HG03097 (cell line): ENCODE results near the gene NMNAT2.
"Not testable (repeated sequence)": the region's sequence is repeated elsewhere in the genome, so short reads cannot be mapped to it uniquely, and the experiment has no call there.

Source experiments
- ATAC-seq: cut with Tn5 transposase; IDR thresholded peaks from one replicate; pipeline ENCODE4 v1.9.1; 2021; ENCODE audit not compliant: unreplicated experiment, low FRiP score

Gene NMNAT2

DNA sequence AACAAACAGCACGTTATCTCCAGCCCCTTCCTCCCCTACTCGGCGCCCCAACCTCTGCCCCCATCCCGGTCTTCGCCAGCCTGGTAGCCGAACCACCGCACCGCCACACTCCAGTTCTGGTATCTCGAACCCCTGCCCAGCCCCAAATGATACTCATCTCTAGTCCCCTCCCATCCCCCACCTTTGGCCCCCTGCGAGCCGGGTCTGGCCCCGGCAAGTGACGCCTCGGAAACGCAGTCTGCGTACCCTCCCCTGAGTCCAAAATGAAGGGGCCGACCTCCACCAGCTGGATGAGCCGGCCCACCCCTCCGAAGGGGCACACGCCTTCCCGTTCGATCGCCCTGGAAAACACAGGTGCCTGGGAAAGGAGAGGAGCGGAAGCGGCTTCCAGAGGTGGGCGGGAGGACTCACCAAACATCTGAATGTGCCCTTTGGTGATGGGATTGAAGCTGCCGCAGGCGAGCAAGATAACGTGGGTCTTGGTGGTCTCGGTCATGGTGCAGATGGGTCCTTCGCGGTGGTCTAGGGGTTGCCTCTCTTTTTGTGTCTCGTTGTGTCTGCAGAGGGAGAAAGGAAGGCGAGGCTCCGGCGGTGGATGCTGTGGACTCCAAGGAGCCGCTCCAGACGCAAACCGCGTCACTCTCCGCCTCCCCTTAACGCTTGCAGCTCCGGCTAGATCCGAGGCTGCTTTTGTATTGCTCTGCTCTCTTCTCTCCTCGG lies at the start of gene NMNAT2:
NMNAT2 (minus strand) TSS at position 609 of the 720 bp plus-strand sequence; CDS start at position 496, 113 bp downstream.
- ATAC-seq, result no peak

DNA sequence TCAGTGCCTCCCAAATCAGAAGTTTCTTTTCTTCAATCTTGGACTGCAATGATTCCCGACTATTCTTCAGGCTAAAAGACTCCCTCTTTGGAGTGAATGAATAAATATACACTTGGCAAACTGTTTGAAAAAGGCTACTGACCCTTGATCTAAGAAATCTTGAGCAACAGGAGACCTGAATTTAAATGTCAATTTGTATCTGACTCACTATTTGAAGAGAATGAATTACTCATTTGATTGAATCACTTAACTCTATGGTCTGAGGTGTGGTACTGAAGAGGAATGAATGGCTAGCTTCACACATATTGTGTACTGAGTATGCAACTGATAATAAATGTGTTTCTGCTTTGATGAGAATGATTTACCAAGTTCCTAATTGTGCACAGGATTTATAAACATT lies 49.5 kb upstream of the NMNAT2 start:
- ATAC-seq, result no peak

DNA sequence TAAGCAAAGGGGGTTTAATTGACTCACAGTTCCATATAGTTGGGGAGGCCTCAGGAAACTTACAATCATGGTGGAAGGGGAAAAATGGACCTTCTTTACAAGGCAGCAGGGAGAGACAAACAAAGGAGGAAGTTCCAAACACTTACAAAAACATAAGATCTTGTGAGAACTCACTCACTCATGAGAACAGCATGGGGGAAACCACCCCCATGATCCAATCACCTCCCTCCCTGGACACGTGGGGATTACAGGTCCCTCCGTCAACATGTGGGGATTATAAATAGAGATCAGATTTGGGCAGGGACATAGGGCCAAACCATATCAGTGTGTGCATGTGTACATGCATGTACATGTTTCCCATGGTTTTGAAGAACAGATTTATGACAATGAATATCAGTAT lies 48.6 kb upstream of the NMNAT2 start:
- ATAC-seq, result no peak

DNA sequence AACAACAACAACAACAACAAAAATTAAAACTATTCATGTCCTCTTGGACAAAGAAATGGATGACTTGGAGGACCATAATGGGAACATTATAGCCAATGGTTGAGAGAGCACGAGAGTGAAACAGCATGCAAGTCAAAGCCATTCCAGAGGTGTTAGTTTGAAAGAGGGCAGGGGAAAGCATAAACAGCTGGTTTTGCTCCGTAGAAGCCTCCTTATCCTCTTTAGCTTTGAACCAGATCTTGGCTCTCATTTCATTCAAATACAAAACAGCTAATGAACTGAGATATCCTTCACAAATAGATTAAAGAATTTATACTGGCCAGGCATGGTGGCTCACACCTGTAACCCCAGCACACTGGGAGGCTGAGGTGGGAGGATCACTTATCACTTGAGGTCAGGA lies 45.4 kb upstream of the NMNAT2 start:
- no peak for ATAC-seq

DNA sequence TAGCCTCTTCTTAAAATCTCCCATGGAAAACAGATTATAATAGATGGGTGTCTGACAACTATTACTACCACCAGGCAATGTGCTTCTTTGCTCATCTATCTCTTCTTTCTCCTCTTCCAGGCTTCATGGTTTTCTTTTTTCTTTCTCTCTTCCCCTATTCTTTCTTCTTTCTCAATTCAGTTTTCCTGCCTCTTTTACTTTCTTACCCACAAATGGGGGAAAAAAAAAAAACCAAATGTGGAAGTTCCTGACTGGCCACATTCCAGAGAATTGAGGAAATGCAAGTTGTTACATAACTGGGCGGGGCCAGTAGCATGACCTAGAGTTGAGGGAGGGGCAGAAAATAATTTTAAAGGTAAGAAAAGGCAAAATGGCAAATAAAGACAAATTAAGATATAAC lies 43.2 kb upstream of the NMNAT2 start:
- no peak for ATAC-seq

DNA sequence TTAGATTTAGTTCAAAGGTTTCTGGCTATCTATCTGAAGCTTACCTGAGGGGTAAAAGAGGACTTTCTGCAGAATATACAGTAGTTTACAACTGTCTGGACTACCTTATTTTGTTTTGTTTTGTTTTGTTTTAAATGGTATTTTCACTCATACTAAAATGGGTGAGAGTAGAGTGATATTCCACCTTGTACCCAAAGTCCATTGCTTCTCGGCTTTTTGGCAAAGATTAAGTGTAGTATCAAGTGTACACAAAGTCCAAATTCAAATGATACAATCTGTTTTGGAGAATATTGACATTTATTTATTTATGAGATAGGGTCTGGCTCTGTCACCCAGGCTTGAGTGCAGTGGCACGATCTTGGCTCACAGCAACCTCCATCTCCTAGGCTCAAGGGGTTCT lies 42.4 kb upstream of the NMNAT2 start:
- ATAC-seq, result no peak

DNA sequence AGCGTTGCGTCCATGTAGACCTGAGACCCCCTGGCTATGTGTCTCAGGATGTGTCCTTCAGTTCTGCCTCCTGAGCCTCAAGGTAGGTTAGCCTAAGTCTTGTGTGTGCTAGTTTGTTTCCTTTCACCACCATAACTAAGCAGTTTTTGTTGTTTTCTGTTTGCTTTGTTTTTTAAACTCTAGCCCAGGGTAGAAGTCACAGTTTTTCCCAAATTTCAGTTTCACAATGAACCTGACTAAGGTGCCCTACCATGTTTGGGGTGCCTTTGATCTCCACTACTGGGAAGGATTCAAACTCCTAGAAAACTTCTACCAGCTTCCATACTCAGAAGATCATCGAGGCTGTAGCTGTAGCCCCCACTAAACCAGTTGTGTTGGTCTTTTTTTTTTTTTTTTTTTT lies 39.3 kb upstream of the NMNAT2 start:
- ATAC-seq, result no peak

DNA sequence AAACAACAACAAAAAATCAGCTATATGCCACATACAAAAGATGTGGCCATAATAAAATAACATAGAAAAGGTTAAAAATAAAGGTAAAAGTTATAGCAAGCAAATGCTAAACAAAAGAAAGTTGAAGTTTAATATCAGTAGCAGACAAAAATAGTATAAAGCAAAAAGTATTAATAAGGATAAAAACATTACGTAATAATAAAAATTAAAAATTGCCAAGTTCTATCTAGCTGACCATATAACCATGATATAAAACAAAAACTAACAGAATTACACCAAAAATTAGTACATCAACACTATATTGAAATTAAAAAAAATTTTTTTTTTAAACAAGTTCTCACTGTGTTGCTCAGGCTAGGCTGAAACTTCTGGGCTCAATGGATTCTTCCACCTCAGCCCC lies 38.6 kb upstream of the NMNAT2 start:
- no peak for ATAC-seq

DNA sequence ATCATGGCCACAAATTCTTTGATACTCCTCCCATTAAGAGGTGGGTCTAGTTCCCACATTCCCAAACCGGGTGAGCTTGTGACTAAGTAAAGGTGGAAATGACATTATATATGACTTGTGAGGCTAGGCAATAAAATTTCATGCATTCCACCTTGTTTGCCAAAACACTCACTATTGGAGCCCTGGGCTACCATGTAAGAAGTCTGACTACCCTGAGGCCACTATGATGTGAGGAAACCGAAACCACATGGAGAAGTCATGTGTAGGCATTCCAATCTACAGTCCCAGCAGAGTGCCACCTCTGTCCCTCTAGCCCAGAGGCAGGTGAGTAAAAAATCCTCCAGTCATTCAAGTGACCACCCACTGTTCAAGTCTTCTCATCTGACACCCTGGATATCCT lies 36.2 kb upstream of the NMNAT2 start:
- no peak for ATAC-seq

DNA sequence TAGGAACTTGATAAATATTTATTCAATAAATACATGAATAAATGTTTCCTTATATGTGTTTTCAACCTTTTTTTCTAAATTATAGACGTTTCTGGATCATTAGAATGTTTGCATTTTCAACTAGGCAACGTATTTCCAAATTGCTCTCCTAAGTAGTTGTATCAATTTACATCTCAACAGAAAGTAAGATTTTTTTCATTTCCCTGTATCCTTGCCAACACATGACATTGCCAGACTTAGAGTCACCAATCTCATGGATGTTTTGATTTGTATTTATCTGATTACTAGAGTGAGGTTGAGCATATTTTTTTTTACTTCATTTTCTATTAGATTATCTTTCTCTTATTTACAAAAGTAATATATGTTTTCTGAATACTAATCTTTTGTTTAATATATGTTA lies 31.9 kb upstream of the NMNAT2 start:
- ATAC-seq, result no peak

DNA sequence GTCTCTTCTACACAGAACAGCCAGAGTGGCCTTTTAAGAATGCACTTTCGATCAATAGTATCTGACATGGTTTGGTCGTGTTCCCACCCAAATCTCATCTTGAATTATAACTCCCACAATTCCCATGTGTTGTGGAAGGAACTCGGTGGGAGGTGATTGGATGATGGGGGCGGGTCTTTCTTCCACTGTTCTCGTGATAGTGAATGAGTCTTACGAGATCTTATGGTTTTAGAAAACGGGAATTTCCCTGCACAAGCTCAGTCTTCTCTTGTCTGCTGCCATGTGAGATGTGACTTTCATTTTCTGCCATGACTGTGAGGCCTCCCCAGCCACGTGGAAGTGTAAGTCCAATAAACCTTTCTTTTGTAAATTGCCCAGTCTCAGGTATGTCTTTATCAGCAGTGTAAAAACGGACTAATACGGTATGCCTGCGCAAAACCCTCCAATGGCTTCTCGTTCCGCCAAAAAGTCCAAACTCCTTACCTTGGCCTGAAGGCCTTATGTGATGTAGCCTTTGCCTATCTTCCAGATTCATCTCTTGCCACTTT lies 31.1 kb upstream of the NMNAT2 start:
- ATAC-seq, result no peak

DNA sequence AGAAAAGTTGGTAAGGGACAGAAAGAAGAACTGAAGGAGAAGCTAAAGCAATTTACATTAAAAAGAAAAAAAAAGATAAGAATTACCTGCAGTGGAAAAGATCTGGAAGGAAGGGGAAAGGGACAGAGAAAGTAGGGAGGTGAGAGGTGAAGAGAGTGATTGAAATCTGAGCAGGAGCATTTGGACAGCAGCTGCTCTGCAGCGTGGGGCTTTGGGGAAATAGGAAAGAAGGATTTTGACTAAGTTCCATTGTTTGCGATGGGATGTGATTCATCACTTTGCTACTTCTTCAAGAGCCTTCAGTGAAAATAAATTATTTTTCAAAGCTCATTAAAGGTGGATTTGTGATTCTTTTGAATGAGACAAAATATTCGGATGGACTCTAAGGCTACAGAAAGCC lies 26.1 kb upstream of the NMNAT2 start:
- ATAC-seq, result no peak

DNA sequence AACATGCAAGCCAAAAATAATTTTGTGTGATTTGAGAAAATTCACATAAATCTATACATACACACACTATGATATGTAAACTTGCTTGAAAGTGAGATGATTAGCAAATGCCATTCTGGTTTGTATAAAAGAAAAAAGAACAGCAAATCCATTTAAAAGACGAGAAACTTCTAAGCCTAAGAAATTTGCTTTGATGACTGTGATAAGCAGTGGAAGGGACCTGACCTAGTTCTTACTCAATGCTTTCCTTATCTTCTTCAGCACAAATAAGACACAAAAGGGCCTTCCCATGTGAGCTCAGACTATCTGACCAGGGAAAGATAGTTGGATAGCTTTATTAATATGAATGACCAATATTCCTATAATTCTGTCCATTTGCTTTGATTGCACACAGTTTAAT lies 25.3 kb upstream of the NMNAT2 start:
- no peak for ATAC-seq

DNA sequence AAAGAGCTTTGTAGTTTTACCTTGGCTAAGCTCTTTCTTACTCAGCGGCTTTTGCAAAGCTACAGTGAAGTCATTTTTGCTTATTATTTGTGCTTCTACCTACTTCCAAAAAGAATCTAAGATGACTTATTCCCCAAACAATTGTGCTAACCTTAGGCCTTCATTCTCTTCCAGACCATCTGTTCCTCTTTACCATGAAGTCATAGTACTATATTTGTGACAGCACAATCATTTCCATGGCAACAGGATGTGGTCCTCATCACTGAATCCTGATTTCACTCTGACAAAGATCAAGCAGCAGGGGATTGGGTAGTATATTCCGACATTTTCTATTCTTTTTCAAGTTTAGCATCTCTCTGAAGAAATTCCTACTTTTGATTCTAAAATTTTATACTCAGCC lies 24.8 kb upstream of the NMNAT2 start:
- ATAC-seq, result no peak

DNA sequence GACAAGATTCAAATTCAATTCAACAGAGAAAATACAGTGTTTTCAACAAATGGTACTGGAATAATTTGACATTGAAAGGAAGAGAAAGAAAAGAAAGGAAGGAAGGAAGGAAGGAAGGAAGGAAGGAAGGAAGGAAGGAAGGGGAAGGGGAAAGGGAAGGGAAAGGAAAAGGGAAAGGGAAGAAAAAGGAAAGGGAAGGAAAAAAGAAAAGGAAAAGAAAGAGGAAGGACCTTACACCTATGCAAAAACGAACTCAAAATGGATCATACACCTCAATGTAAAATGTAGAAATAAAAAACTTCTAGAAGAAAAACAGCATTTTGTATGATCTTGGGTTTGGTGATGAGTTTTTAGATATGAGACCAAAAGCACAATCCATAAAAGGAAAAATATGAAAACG lies 19.9 kb upstream of the NMNAT2 start:
- no peak for ATAC-seq

DNA sequence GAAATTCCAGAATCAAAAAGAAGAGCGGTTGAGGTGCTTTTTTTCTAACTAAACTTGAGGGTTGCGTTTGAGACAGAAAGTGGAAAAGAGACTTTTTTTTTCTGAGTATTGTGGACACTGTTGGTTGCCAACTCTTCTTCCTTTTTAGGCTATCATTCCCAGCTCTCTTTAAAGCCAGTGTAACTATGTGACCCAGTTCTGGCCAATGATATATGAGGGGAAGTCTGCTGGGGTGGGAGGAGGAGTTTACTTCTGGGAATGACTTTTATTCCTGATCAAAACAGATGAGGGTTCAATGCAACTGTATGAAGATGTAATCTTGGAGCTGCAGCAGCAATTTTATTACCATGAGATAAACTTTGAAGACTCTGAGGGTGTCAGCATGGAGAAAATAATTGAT lies 17.3 kb upstream of the NMNAT2 start:
- ATAC-seq, result no peak

DNA sequence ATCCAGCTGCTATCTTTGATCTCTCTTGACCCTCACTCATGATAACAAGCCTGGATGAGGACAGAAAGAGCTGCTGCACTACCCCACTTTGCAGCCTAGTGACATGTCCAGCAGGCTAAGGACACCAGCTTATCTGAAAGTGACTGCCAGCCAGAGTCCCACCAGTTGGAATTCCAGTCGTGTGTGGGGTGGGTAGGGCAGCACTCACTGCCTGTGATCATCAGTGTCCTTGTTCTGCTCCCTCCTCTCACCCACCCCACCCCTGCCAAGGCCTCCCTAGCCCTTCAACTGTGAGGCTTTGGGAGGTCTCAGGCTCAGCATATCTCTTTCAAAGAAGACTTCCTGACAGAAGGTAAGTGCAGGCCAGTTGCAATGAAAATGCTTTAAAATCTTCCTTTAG lies 15.5 kb upstream of the NMNAT2 start:
- ATAC-seq, result no peak

DNA sequence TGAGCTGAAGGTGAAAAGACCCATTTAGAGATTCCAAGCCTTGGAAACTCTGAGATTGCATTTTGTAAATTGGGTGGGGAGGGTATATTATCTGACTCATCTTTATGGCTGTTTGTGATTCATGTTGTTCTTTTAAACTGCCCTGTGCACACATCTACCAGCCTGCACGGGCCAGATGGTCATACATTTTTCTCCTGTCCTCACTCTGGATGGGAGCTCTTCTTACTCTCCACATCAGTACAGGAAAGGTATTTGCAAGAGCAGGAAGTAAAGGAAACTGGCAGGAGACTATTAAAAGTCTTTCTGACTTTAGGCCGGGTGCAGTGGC lies 14.3 kb upstream of the NMNAT2 start:
- no peak for ATAC-seq

DNA sequence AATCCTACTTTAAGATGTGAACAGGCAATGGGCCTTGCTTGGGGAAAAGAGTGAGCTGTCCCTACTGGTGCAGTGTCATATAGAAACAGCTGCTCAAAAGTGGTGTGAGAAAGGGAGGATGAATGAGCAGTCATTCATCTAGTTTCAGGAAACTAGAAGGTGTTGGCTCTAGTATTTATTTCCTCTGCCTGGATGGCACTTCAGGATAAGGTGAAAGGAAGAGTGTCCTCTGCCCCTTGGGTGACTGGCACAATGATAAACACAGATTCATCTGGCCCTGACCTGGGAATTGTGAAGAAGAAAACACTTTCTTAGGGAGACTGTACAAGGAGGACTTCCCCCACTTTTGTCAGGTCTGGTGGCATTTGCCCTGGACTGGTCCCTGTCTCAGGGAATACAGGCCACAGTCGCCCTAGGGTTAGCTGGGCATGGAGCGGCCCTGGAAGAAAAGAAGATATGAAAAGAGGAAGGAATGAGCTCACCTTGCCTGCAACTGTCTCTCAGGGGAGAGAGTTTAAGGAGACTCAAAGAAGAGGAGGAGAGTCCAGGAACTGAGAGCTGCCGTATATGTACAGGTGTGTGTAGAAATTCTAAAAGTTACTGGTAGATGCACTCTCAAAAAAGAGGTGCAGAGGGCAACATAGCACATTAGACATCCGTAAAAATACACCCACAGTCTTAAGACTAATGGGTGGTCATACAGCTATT lies 13.8 kb upstream of the NMNAT2 start:
- no peak for ATAC-seq

DNA sequence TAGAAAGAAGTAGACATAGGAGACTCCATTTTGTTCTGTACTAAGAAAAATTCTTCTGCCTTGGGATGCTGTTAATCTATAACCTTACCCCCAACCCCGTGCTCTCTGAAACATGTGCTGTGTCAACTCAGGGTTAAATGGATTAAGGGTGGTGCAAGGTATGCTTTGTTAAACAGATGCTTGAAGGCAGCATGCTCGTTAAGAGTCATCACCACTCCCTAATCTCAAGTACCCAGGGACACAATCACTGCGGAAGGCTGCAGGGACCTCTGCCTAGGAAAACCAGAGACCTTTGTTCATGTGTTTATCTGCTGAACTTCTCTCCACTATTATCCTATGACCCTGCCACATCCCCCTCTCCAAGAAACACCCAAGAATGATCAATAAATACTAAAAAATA lies 9.4 kb upstream of the NMNAT2 start:
- ATAC-seq, result not testable (repeated sequence)

DNA sequence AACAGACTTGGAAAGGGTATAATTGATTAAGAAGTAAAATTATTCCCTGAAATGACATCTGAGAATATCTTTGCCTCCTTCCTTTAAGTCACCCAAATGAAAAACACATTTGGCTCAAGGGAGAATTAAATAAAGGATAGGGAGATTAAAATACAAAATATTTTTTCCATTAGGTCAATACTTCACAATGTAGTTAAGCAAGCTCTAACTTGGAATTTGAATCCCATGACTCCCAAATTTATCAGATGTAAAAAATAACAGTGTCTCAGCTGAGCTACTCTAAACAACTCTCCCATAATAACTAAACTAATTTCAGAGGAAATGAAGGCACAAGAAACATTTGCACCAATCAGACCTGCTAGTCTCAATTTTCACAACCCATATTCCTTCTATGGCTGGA lies 6.5 kb upstream of the NMNAT2 start:
- no peak for ATAC-seq

DNA sequence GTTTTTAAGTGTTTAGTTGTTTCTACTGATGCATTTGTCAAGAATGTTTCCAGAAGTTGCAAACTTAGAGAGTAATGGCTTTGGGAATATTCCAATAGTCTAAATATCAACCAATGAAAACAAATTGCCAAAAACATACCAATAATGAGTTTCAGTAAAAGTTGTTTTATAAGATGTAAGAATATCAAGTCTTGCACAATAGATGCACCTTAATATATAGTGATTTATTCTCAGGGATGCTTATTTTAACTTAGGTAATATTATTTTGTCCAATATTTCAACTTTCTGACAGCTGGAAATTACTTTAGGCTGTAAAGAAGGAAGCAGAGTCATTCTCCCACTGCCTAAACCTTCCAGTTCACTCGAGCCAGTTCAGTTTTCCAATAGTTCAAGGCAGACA lies 5.4 kb upstream of the NMNAT2 start:
- ATAC-seq, result no peak
